ENCODE results near the gene SDK1.
"Not testable (repeated sequence)": the region's sequence is repeated elsewhere in the genome, so short reads cannot be mapped to it uniquely, and the experiment has no call there.

SDK1 gene

GRCh38 chr7:4307316-4308204 is 1006.5 kb downstream of the SDK1 start:
- DNase-seq, result no peak

GRCh38 chr7:4308205-4308590 is 1007.1 kb downstream of the SDK1 start:
- DNase-seq, result no peak

- not testable (repeated sequence) for DNase-seq
Observed at GRCh38 chr7:4313911-4314310, 1012.9 kb downstream of the SDK1 start.

- not testable (repeated sequence) for DNase-seq
Observed at GRCh38 chr7:4314316-4314715, 1013.3 kb downstream of the SDK1 start.
